Measurements from ENCODE around the gene PEAK1. TPM values are rescaled to one million over a fixed set of nuclear protein-coding genes. Genes with fewer than 3 reads are reported as not detected.

PEAK1 gene
- polyA plus RNA-seq, 3 donors = 27.4 to 33.5 (median 28.2) TPM

GRCh38 chr15:77384086-77384485 is 35.8 kb downstream of the PEAK1 start:
- no peak for DNase-seq (ENCODE audit: extremely low read depth in 1 of 11, low read depth in 9 of 11, low spot score in 4 of 11)

- DNase-seq (ENCODE audit: extremely low read depth in 1 of 11, low read depth in 9 of 11, low spot score in 4 of 11) = no peak
These were observed 39.9 kb downstream of the PEAK1 start for GRCh38 chr15:77380033-77380432.

- DNase-seq (ENCODE audit: extremely low read depth in 1 of 11, low read depth in 9 of 11, low spot score in 4 of 11) = no peak
These were observed 43.1 kb downstream of the PEAK1 start for GRCh38 chr15:77376770-77377169.

DNA sequence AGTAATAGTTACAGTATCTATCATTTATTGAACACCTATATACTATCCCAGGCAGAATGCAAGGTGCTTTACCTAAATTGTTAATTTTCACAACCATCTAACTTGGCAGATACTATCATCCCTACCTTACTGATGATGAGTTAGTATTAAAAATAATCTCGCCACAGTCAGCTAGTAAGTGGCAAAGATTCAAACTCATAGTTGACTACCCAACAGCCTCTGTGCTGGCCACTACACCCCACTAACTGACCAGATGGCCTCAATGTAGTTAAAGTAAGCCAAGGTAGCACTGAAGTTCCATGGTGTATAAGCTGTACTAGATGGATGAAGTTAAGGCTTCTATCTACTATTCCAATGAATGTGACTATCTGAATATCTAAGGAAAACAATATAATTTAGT is 44.8 kb downstream of the PEAK1 start:
- DNase-seq (ENCODE audit: extremely low read depth in 1 of 11, low read depth in 9 of 11, low spot score in 4 of 11) = no peak

DNA sequence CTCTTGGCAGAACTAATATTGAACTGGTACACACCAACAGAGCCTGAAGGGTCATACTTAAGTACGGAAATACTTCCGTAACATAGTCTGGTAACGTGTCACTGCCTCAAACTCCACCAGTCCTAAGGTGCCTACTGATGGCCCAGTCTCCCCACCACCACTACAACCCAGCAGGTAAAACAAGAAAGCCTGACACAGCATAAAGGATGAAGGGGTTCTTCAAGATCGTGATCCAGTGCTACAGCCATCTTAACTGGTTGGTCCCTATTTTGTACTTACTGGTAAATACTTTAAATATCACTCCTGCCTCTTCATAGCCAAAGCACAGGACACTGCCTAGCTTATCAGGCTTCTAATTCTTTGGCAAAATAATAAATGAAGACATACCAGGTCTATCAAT is 46.5 kb downstream of the PEAK1 start:
- DNase-seq (ENCODE audit: extremely low read depth in 1 of 11, low read depth in 9 of 11, low spot score in 4 of 11) = no peak

GRCh38 chr15:77371850-77372563 is 47.9 kb downstream of the PEAK1 start:
- DNase-seq (ENCODE audit: extremely low read depth in 1 of 11, low read depth in 9 of 11, low spot score in 4 of 11) = no peak

DNA sequence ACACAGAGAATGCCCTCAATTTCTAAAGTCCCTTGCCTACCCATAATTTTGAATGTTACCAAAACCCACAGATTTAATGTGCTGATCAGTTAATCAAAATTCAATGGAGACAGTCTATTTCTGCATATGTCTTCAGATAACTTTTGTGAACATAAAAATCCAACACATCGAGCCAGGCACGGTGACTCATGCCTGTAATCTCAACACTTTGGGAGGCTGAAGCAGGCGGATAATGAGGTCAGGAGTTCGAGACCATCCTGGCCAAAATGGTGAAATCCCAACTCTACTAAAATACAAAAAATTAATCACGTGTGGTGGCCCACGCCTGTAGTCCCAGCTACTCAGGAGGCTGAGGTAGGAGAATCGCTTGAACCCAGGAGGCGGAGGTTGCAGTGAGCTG is 49.3 kb downstream of the PEAK1 start:
- DNase-seq (ENCODE audit: extremely low read depth in 1 of 11, low read depth in 9 of 11, low spot score in 4 of 11) = no peak

- DNase-seq (ENCODE audit: extremely low read depth in 1 of 11, low read depth in 9 of 11, low spot score in 4 of 11) = no peak
These were observed 50.7 kb downstream of the PEAK1 start for GRCh38 chr15:77369168-77369567.

DNA sequence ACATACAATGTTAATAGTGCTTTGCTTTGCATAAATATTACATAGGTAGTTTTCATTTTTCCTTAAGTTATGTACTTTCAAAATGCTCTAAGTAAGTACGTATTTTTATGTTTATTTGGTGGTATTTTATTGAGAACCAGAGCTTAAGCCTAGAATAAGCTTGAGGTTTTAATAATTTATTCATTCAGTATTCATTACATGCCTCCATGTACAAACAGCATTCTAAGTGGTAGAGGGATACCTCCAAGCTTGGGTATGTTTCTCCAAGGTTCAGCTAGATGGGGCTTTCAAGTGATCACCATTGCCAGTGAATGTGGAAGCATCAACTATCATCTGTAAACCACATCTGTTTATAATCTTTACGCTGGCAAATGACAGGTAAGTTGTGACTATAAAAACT is 52.3 kb downstream of the PEAK1 start:
- DNase-seq (ENCODE audit: extremely low read depth in 1 of 11, low read depth in 9 of 11, low spot score in 4 of 11) = no peak

DNA sequence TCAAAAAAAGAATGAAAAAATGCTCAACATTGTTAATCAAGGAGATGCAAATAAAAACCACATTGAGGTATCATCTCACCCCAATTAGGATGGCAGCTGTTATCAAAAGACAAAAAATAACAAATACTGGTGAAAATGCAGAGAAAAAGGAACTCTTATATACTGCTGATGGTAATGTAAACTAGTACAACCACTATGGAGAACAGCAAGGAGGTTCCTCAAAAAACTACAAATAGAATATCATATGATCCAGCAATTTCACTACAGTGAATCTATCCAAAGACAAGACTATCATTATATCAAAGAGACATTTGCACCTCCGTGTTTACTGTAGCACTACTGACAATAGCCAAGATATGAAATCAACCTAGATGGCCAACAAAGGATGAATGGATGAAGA is 58.4 kb downstream of the PEAK1 start:
- DNase-seq (ENCODE audit: extremely low read depth in 1 of 11, low read depth in 9 of 11, low spot score in 4 of 11) = no peak

DNA sequence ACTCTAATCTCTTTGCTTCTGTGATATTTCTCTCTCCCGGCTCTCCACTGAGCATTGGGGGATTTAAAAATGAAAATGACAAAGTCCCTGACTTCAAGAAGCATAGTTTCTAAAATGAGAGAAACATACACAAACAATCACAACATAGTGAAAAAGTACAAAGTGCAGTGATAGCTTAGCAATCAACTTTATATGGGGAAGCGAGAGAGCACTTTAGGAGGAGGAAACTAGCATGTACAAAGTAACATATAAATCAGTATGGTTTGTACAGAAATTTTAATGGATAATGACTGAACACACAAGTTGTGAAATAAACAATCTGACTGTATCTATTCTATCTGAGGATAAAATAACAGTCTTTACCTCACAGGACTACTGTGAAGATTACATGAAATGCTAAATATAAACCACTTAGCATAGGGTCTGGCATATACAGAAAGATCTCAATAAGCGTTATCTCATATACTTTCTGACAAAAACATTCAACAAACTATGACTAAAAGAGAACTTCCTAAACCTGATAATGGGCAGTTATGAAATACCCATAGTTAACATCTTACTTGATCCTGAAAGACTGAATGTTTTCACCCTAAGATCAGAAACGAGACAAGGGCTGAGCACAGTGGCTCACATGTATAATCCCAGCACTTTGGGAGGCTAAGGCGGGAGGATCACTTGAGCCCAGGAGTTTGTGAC is 61.2 kb downstream of the PEAK1 start:
- no peak for DNase-seq (ENCODE audit: extremely low read depth in 1 of 11, low read depth in 9 of 11, low spot score in 4 of 11)

- DNase-seq (ENCODE audit: extremely low read depth in 1 of 11, low read depth in 9 of 11, low spot score in 4 of 11) = no peak
These were observed 63.6 kb downstream of the PEAK1 start for GRCh38 chr15:77356305-77356704.

- no peak for DNase-seq (ENCODE audit: extremely low read depth in 1 of 11, low read depth in 9 of 11, low spot score in 4 of 11)
These were observed 64.6 kb downstream of the PEAK1 start for GRCh38 chr15:77355321-77355720.

- DNase-seq (ENCODE audit: extremely low read depth in 1 of 11, low read depth in 9 of 11, low spot score in 4 of 11) = no peak
These were observed 65.8 kb downstream of the PEAK1 start for GRCh38 chr15:77354063-77354462.

GRCh38 chr15:77352887-77353286 is 67.0 kb downstream of the PEAK1 start:
- DNase-seq (ENCODE audit: extremely low read depth in 1 of 11, low read depth in 9 of 11, low spot score in 4 of 11) = peak in 1 of 11 donors; percentile 9

GRCh38 chr15:77350792-77351191 is 69.1 kb downstream of the PEAK1 start:
- DNase-seq (ENCODE audit: extremely low read depth in 1 of 11, low read depth in 9 of 11, low spot score in 4 of 11) = no peak

GRCh38 chr15:77349666-77350065 is 70.2 kb downstream of the PEAK1 start:
- DNase-seq (ENCODE audit: extremely low read depth in 1 of 11, low read depth in 9 of 11, low spot score in 4 of 11) = peak in 5 of 11 donors; percentile 5 to 21 (median 12)

DNA sequence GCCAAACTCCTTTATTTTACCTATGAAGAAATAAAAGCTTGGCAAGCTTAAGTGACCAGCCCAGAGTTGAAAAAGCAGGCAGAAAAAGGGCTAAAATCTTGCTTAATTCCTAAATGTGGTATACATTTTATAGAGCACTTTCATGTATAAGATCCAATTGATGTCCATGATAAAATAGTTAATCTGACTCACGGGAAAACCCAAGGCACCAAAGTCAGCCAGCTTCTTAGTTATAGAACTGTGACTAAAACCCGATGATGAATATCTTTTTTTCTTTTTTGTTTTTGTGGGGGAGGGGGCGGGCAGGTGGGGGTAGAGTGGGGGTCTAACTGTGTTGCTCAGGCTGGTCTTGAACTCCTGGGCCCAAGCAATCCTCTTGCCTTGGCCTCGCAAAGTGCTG is 71.4 kb downstream of the PEAK1 start:
- DNase-seq (ENCODE audit: extremely low read depth in 1 of 11, low read depth in 9 of 11, low spot score in 4 of 11) = no peak

- no peak for DNase-seq (ENCODE audit: extremely low read depth in 1 of 11, low read depth in 9 of 11, low spot score in 4 of 11)
These were observed 72.7 kb downstream of the PEAK1 start for GRCh38 chr15:77347197-77347596.

DNA sequence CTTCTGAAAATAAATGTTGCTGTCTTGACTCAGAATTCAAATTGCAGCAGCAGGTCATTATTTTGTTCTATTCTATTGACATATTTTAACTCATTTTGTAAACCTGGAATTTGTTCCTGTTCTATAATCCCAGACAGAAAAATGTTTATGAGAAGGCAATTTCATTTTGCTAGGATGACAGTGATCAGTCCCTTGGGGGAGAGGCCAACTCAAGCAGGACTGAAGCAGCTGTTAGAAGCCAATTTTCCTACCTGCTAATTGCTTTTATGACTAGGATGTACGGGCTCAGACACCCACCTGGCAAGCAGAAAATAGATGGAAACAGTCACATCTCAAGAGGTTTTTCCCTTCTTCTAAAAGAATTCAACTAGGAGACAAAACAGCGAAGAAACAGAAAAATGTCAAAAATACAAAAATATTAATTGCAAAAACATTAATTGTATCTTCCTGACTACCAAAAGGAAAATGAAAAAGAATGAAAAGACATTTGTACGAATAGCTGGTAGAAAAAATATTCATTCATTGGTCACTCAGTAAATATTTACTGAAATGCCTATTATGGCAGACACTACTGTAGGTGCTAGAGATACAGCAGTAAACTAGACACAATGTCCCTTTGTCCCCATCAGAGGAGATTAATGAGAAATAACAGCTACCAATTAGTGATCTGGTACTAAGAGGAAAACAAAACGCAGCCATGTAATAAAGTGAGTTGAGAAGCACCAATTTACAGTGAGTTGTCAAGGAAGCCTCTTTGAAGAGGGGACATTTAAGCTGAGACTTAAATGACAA is 73.5 kb downstream of the PEAK1 start:
- no peak for DNase-seq (ENCODE audit: extremely low read depth in 1 of 11, low read depth in 9 of 11, low spot score in 4 of 11)

All from renal cortex interstitium (tissue), 11 donors.